NCI-H128 (cell line): Measurements from ENCODE around the gene SETBP1.

Experiments
- DNase-seq: peaks from one replicate; lab custom pipeline; 2025; ENCODE audit not compliant: unreplicated experiment; lab: John Stamatoyannopoulos, UW

Gene SETBP1

DNA sequence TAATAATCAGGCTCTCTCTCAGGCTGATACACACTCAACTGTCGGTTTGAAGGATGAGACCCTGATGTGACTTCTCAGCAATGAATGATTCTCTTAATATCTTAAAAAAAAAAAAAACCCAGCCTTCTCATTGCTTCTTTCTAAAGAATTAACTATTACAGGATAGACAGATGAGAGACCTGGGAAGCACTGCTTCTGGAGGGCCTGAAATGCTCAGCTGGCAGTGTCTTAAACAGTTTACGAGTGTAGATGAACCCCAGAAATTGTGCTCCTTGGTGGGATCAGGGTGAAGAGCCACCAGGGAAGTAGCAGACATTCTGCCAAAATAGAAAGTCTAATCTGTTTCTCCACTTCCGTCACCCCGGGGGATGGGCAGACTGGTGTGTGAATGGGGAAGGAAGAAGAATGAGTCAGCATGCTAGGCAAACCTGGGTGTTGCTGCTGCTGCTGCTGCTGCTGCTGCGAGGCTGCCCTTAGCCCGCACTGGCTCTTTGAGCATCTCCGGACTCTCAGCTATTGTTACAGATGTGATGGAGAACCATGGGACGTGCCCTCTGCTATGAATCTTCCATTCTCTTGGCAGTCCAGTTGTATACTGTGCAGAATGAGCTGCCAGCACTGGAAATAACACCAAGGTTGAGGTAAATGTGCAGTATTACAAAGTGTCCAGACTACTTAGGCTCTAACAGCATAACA, 158.4 kb downstream of the SETBP1 start:
- no peak for DNase-seq

GRCh38 chr18:44840058-44840790, 159.5 kb downstream of the SETBP1 start:
- DNase-seq = no peak

DNA sequence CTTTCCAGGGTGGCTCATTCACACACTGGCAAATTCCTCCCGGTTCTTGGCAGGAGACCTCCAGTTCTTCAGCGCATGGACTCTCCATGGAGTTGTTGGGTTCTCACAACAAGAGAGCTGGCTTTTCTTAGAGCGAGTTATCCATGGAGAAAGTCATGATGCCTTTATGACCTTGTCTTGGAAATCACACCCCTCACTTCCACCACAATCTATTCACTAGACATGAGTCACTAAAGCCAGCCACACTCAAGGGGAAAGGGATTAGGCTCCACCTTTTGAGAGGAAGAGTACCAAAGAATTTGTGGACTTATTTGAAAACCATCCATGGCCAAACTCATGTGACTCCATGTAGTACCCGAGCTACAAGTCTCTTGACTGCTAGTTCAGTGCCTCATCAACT, 160.5 kb downstream of the SETBP1 start:
- DNase-seq = no peak

GRCh38 chr18:44841752-44842587, 161.3 kb downstream of the SETBP1 start:
- DNase-seq = no peak

DNA sequence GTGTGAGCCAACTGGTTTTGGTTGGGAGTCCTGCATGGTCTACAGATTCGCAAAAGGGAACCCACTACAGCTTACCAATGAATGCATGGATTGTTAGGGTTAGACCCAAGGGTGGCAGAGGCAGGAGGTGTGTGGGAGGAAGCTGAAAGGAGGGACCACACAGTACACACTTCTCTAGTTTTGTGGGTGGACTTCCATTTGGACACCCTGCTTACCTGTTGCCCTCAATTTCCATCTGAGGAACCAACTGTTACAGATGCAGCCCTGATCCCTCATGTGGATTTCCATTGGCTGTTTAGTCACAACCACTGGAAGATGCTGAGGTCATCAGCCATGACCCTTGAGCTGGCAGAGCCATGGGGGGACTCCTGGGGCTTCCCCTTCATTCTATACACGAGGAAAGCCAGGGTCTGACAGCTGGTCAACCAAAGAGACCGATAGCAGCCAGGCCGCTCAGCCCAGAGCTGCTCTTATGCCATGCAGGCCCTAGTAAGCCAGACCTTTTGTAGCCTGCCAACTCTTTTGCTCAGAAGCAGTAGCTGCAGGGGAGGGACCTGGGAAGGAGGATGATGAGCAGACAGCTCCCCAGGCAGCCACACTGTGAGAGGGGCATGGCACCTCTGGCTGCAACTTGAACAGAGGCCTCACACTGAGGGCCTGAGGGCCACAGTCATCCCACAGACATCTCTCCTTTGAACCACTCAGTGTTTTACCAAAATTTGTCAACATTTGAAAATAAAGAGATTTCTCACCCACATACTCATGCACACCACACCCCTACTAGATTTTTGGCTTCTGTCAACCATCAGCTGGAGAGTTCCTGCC, 162.1 kb downstream of the SETBP1 start:
- no peak for DNase-seq

GRCh38 chr18:44844486-44844885, 163.8 kb downstream of the SETBP1 start:
- DNase-seq = no peak

DNA sequence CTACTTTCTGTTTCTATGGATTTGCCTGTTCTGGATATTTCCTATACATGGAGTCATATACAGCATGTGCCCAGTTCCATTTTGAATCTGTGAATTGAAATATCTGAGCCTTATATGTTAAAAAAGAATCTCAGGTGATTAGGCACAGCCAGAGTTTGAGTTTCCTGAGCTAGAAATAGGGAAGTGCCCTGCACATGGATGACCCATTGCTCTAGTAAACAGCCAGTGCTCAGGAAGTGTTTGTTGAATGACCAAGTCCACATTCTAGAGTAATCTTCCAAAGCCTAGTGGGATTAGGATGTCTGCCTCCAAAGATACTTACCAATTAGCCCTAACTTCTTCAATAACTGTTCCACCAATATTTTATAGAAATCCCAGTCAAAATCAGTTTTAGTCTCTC, 165.8 kb downstream of the SETBP1 start:
- DNase-seq = no peak

DNA sequence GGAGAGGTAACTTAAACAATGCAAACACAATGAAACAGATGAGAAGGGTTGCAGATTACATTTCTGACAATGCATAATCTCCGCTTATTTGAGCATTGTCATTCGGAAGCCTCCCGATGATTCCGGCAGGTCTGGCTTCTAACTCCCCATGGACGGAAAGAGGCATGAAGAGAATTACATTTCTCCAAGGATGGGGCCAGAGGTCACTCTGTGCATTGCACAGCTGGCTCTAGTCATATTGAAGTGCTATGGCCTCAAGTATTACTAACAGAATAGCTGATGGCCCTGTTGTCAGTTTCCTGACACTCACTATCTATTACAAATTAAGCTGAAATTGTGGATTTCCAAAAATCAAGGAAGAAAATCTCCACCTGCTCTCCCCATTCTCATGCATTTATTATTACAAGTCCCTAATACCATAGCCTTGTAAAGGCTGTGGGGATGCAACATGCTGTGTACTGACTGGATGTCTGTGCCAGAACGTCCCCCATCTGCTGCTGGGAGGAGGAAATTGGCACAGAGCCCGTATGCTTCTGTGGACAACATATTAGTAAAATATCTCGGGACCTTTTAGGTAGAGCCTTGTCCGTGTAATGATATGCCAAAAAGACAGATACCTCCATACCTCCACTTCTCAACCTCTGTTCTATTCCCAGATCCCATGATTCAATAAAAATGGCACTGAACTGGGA, 168.1 kb downstream of the SETBP1 start:
- DNase-seq = no peak

DNA sequence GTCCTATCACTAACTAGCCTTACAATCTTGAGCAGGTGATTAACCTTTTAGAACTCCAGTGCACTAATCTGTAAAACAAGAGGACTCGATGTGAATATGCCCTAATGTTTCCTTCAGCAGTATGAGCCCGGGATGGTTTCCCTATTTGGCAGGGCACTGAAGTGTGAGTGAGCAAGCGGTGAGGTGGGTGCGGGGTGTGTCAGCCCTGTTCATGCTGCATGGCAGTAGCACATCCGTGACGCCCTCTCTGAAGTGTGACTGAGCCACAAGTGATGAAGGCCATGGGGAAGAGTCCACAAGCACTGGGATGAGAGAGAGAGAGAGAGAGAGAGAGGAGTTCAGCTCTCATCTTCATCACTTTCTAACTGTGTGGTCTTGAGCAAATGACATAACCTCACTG, 168.7 kb downstream of the SETBP1 start:
- DNase-seq = no peak

DNA sequence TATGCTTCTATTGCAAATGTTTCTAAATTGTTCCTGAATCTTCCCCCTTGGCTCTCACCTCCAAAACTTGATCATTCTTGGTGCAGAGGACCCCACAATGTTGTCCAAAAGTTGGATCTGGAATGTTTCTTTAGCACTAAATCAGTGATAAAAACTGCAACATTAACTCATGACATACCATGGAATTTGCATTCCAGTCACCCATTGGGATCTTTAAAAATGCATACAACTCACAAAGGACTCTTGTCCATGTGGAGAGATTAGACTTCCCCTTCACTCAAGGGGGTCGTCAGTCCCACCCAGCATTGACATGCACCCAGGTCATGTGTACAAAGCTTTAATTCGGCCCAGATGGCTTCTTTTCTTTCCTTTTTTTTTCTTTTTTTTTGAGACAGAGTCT, 169.3 kb downstream of the SETBP1 start:
- no peak for DNase-seq

DNA sequence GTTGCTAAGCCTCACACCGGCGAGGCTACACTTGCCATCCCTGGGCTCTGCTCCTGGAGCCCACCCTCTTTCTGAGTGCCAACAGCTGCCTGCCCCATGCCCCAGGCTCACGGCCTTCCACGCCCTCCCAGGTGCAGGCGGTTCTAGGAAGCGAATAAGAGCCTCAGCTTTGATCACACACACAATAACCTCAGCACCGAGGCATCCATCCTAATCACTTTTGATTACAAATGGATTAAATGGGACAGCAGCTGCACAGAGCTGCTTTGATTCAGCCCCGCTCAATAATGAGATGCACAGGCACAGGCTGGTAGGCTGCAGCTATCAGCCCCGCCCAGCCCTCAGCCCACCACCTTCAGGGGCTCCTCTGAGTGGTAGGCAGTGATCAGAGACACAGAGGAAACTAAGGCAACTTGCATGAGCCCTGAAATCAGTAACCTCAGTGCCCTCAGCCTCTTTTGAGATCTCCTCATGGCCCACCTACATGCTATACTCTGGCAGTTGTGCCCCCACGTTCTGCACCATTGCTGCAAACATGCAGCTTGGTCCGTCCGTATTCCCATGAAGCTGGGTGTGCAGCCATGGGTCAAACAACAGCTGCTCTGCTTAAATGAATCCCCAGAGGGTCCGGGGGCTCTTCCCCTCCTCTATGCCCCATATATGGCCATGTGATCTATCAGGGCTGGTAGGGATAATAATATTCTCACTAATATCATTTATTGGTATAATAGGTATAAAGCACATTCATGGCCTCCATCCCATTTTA, 171.4 kb downstream of the SETBP1 start:
- DNase-seq = no peak

- DNase-seq = no peak
Measured at GRCh38 chr18:44852818-44853217, 172.1 kb downstream of the SETBP1 start.

DNA sequence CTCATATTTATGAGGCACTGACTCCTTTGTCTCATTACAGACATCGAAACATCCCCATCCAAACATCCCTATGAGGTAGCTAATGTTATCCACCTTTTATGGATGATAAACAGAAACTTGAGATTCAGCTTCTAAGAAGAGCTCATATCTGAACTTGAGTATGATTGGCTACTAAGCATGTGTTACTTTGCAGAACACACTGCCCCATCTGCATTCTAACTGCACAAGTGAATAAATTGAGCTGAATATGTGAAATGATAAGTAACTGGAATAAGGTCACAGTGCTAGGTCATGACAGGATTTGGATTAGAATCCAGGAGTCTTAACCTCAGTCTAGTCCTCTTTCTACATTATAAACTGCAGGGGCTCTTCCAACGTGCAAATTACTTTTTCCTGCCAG, 172.7 kb downstream of the SETBP1 start:
- no peak for DNase-seq

DNA sequence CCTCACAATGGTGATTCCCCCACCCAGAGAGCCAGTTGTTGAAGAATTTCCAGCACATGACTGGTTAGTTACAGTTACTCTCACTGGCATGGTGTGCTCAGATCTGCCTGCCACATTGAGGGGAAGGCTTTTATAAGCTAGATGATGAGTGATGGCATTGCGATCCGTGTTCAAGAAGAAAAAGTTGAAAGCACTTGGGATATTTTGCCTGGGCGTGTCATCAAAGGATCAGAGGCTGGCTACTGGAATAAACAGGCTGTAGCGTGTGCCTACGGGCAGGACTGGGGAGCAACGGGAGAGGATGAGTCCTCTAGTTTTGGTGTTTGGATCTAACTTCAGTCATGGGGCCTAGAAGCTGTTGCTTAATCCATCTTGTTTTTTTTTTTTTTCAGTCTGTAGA, 175.0 kb downstream of the SETBP1 start:
- no peak for DNase-seq

GRCh38 chr18:44856157-44856556, 175.5 kb downstream of the SETBP1 start:
- DNase-seq = no peak

DNA sequence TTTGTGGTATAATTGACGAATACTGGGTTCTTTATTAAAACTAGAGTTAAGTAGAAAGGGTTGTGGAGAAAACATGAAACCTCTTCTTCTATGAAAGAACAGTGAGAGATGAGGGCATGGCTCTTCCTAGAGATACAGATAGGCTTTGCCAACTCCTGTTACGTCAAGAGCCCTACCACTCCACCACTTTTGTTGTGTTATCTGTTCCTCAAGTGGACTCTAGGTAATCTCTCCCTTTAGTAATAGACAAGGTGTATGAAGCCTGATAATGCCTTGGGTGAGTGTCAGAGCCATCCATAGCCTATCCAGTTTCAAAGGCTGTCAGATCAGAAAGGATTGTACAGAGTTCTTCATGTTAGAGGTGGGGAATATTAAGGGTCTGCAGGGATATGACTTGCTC, 176.4 kb downstream of the SETBP1 start:
- DNase-seq = no peak

DNA sequence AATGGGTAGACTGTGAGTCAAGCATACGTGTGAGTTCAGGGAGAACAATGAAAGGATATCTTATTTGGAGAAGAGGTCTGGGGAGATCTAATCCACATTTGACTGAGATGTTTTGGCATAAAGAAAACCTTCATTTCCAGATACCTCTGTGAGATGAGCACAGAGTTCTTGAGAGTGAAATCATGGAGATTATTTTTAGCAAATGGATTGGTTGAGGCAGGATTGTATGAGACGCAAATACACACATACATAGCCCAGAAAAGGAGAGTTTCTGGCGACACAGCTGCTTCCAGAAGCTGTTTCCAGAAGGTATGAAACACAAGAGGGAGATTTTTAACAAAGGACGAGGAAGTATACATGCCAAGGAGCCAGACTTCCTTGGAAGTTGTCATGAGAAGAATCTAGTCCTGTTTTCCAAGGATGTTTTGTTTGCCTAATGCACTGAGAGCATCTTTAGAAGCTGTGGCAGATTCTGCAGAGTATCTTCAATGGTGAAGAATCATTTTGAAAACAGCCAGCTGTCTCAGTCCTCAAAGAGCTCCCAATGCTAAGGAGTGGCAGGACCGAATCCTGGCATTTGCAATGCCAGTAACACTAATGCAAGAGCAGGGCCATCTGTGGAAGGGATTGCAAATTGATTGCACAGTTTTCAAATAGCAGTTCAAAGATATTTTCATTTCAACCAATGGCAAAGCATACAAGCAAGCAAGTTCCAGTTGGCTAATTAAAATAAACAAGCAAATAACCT, 177.2 kb downstream of the SETBP1 start:
- no peak for DNase-seq

DNA sequence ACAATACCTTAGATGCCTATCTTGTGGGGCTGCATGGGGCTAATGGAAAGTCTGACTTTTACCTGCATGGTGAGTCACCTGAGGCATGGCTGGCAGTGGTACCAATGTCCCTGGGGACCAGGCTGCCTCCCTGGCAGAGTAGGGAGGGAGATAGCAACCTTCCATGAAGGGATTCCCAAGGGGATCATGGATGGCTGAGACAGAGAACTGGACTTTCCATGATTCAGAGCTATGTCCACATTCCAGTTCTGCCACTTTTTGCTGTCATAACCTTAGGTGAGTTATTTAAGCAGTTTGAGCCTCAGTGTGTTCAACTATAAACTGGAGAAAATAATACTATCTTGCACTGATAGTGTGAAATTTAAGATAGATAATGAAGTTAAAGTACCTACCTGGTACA, 178.6 kb downstream of the SETBP1 start:
- no peak for DNase-seq
